ENCODE data around the gene LGI1.

The LGI1 gene

DNA sequence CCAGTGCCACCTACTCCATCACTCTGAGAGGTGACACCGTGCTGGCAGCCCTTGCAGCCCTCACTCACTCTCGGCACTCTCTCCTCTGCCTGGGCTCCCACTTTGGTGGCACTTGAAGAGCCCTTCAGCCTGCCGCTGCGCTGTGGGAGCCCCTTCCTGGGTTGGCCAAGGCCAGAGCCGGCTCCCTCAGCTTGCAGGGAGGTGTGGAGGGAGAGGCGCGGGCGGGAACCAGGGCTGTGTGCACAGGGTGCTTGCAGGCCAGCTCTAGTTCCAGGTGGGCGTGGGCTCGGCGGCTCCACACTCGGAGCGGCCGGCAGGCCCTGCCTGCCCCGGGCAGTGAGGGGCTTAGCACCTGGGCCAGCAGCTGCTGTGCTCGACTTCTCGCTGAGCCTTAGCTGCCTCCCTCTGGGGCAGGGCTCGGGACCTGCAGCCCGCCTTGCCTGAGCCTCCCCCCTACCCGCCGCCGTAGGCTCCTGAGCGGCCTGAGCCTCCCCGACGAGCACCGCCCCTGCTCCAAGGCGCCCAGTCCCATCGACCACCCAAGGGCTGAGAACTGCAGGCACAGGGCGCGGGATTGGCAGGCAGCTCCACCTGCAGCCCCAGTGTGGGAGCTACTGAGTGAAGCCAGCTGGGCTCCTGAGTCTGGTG is 87.4 kb downstream of the LGI1 start:
- peaks cover 16% of the 10 kb centered on the region for H3K27me3 ChIP-seq (ENCODE audit: control insufficient read depth, low read length)

More for the DNA sequence above, 87.4 kb downstream of the LGI1 start:
- TF ChIP-seq, protein P1, sequence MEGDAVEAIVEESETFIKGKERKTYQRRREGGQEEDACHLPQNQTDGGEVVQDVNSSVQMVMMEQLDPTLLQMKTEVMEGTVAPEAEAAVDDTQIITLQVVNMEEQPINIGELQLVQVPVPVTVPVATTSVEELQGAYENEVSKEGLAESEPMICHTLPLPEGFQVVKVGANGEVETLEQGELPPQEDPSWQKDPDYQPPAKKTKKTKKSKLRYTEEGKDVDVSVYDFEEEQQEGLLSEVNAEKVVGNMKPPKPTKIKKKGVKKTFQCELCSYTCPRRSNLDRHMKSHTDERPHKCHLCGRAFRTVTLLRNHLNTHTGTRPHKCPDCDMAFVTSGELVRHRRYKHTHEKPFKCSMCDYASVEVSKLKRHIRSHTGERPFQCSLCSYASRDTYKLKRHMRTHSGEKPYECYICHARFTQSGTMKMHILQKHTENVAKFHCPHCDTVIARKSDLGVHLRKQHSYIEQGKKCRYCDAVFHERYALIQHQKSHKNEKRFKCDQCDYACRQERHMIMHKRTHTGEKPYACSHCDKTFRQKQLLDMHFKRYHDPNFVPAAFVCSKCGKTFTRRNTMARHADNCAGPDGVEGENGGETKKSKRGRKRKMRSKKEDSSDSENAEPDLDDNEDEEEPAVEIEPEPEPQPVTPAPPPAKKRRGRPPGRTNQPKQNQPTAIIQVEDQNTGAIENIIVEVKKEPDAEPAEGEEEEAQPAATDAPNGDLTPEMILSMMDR (IDR thresholded peaks at IDR 0.05; ENCODE audit: low read depth, low read length, poor library complexity, severe bottlenecking), result no peak
- TF ChIP-seq EZH2phosphoT487 (IDR thresholded peaks at IDR 0.05; ENCODE audit: borderline replicate concordance, low read length), result no peak
- Histone ChIP-seq H3K4me3 (ENCODE audit: low read length) (no peak overlapping the region), H3K27ac (ENCODE audit: low read depth, low read length) (no peak overlapping the region), H3K79me2 (ENCODE audit: control insufficient read depth, low read length) (no peaks in the 10 kb centered on the region), H3K36me3 (ENCODE audit: control insufficient read depth, low read length) (no peaks in the 10 kb centered on the region), H3K4me1 (ENCODE audit: control insufficient read depth, low read length) (no peaks in the 10 kb centered on the region), H3K9me2 (replicated peaks; ENCODE audit: control insufficient read depth, low read length) (no peaks in the 10 kb centered on the region), H3K9me3 (ENCODE audit: control insufficient read depth, insufficient read depth, low read length) (no peaks in the 10 kb centered on the region), H3K4me2 (ENCODE audit: low read length) (no peak overlapping the region), H3F3A (ENCODE audit: control insufficient read depth, insufficient read depth) (no peaks in the 10 kb centered on the region), H4K20me1 (ENCODE audit: control insufficient read depth, insufficient read depth, low read depth, low read length) (no peaks in the 10 kb centered on the region)

All from DOHH2 (cell line).